GM19043 (cell line): ENCODE data around the gene MCM3AP.
"Not testable (repeated sequence)": the region's sequence is repeated elsewhere in the genome, so short reads cannot be mapped to it uniquely, and the experiment has no call there.

Experiments
- ATAC-seq: cut with Tn5 transposase; IDR thresholded peaks from one replicate; pipeline ENCODE4 v1.9.1; 2021; ENCODE audit warnings: low read depth; ENCODE audit not compliant: unreplicated experiment

The MCM3AP gene

GRCh38 chr21:46207006-46207919 is 78.1 kb downstream of the MCM3AP start:
- no peak for ATAC-seq

- ATAC-seq, result no peak
These were observed 79.0 kb downstream of the MCM3AP start for GRCh38 chr21:46206163-46207005.

- ATAC-seq, result no peak
These were observed 79.6 kb downstream of the MCM3AP start for GRCh38 chr21:46205766-46206162.

GRCh38 chr21:46205166-46205565 is 80.2 kb downstream of the MCM3AP start:
- no peak for ATAC-seq

GRCh38 chr21:46203203-46203600 is 82.2 kb downstream of the MCM3AP start:
- ATAC-seq, result no peak

- ATAC-seq, result no peak
These were observed 82.7 kb downstream of the MCM3AP start for GRCh38 chr21:46202592-46203202.

GRCh38 chr21:46200877-46201803 is 84.3 kb downstream of the MCM3AP start:
- not testable (repeated sequence) for ATAC-seq

- no peak for ATAC-seq
These were observed 85.7 kb downstream of the MCM3AP start for GRCh38 chr21:46199436-46200373.

- ATAC-seq, result no peak
These were observed 88.7 kb downstream of the MCM3AP start for GRCh38 chr21:46196733-46197132.

- no peak for ATAC-seq
These were observed 89.7 kb downstream of the MCM3AP start for GRCh38 chr21:46195595-46196195.

- no peak for ATAC-seq
These were observed 90.8 kb downstream of the MCM3AP start for GRCh38 chr21:46194374-46195334.

GRCh38 chr21:46193829-46194373 is 91.5 kb downstream of the MCM3AP start:
- no peak for ATAC-seq

GRCh38 chr21:46191686-46192575 is 93.5 kb downstream of the MCM3AP start:
- no peak for ATAC-seq

GRCh38 chr21:46191257-46191685 is 94.1 kb downstream of the MCM3AP start:
- no peak for ATAC-seq

- no peak for ATAC-seq
These were observed 94.8 kb downstream of the MCM3AP start for GRCh38 chr21:46190491-46191131.
